IPS-NIHi11 (cell line): ENCODE measurements around the gene BORCS6.

Source experiments
- DNase-seq: peaks from one replicate; pipeline ENCODE4 v3.0.0; 2012; ENCODE audit warnings: mixed read lengths, low spot score

Gene BORCS6

DNA sequence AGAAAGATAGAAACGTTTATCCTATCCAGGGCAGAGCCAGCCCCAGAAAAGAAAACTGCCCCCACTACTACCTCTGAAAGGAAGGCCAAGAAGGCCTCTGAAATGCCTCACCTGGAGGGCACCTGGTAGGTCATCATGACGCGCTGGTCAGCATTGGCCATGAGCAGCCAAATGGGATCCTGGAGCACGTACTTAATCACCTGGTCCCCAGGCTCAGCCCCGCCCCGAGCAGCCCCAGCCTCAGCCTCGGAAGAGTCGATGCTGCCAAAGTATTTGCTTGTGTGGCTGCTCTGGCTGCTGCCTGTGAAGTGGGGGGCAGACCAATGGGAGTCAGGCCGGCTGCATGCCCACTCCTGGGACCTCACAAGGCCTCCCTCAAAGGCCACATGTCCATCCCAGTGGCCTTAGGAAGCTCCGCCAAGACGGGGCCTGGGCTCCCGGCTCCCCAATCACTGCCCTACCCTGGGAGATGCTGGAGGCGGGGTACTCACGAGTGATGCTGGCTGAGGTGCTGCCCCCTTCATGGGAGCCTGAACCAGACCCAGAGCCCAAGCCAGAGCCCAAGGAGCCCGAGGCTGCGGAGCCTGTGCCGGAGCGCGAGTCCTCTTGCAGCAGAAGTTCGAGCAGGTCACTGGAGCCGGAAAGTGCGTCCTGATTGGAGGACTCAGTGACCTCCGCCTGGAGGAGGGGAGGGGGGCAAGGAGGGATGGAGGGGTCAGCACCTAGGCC, 47.7 kb downstream of the BORCS6 start:
- DNase-seq: no peak

DNA sequence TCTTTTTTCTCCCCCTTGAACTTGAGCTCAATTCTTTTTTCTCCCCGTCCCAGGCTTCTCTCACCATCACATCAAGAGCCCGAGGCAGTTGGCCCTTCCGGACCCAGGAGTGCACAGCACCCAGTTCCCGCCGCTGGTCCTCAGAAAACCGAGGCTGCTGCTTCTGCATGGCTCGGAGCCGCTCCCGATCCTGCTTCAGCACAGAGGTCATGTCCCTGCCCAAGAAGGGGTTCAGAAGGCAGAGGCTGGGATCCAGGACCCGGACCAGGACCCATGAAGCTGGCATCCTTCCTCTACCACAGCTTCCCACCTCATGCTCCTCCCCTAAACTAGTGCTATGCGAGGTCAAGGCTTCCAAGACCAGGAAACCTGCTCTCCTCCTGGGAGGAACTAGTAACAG, 48.2 kb downstream of the BORCS6 start:
- DNase-seq: no peak

DNA sequence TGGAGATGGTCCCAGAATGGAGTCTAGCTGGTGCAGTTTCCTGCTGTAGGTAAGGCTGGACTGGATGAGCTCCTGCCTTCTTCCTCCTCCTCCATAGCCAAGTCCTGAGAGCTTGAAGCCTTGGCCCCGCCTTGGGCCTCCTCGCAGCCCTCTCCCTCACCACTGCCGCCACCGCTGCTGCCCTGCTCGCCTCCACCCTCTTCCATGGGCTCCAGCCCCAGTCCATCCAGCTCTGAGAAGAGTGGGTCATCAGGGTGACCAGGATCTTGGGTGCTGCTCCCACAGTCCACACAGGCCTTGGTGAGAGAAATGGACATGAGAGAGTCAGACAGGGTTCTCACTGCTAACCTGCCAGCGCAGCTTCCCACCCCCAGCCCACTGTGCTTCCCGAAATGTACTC, 48.9 kb downstream of the BORCS6 start:
- DNase-seq: no peak

DNA sequence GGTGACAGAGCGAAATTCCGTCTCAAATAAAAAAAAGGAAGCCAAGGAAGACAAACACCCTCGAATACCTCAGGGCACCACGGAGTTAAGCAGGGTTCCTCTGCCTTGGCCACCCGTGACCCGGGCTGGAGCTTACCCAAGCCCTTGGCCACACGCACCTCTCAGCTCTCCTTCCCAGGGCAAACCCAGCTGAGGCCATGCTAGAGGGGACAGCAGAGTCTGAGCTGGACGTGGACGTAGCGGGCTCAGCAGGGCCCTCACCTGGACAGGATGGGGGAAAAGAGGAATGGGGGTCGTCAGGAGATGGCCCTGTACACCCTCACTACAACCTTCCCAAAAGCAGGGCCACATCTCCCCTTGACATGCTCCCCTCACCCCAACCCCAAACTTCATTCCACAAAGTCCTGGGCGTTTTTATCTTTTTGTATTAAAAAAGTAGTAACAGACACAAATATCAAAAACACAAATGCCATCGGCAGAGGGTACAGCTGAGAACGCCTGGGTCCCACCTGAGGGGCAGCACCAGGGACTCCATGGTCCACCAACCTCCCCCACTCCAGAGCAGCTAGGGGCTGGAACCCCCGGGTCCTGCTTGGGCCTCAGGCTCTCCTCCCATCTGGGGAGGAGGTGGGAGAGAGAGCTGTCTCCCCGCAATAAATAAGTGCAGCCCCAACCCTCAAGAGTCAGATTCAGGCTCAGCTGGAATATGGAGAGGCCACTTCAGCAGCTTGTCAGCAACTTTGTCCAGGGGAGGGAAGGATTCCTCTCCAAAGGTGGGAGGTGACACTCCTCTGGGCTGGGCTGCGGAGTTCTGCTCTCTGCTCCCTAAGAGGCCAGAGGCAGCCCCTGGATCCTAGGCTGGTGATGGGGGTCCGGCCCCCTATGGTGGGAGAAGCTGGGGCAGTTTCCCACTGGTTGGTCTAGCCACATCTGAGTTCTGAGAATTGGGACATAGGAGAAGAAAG, 49.6 kb downstream of the BORCS6 start:
- DNase-seq: no peak

DNA sequence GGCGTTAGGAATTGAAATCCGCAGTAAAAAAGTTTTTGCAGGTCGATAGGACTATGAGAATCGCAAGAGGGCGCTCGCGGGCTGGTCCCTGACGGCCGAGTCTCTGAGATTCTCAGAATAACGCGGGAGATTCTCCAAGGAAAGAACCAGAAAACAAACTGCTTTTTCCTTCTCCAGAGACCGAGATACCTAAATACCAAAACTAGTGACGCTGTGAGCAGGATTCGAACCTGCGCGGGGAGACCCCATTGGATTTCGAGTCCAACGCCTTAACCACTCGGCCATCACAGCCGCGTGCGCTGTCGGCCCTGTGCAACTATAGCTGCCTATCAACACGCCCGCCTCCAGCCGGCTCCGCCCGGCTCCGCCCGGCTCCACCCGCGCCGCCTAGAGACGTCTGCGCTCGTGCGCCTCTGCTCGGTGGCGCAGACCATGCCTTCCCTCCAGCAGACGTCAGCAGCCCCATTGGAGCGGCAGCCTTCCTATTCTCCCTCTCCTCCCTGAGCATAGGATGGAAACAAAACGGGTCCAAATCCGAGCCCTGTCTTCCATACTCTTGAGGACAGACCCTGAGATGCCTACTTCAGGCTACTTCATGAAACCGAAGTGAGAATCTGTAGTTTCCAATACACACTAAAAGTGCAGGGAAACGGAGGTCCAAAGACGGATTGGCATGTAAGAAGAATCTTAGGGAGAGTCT, 51.2 kb downstream of the BORCS6 start:
- peak; percentile 87 for DNase-seq

DNA sequence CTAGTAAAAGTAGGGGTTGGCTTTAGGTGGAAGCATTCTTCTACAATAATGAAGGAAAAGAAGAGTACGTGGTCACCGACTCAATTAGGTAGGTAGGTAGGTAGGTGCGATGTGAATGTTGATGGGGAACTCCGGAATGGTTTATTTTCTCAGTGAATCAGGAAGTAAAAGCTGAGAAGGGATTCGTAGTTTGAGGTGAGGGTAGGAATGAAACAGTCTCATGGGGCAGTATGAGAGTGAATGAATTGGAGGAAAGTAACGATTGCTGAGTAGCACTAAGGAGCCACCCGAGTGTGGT, 51.7 kb downstream of the BORCS6 start:
- no peak for DNase-seq
